Measurements from ENCODE around the gene MYPN. TPM values are rescaled to one million over a fixed set of nuclear protein-coding genes. Genes with fewer than 3 reads are reported as not detected.

Gene MYPN
- total RNA-seq = not detected

GRCh38 chr10:68109331-68109730, at the start of gene MYPN:
Gene MYPN, plus strand, starts transcription at chr10:68109488. Its CDS starts 11,951 bp downstream, at chr10:68121439.

GRCh38 chr10:68074775-68075549, 34.3 kb upstream of the MYPN start, which contains the start of gene HERC4:
Gene HERC4, minus strand, starts transcription at chr10:68075283. Its CDS starts 2,175 bp downstream, at chr10:68073108.

GRCh38 chr10:68231817-68232251, 122.5 kb downstream of the MYPN start, which contains the start of gene ATOH7:
Gene ATOH7, minus strand, starts transcription at chr10:68232113. Its CDS starts 436 bp downstream, at chr10:68231677.

Other genes with a start within 250 kb of the MYPN start
- 37.2 TPM for gene SIRT1, start 224.8 kb upstream of the MYPN start, total RNA-seq
- gene HERC4, start 34.2 kb upstream of the MYPN start, total RNA-seq = 140 TPM
- 0.94 TPM for gene ATOH7, start 122.6 kb downstream of the MYPN start, total RNA-seq
- gene HNRNPH3, start 222.6 kb downstream of the MYPN start, total RNA-seq = 87.3 TPM
- gene PBLD, start 223.4 kb downstream of the MYPN start, total RNA-seq = 13.5 TPM

Data from parietal lobe (tissue), 1 donor.